ENCODE data around the gene UGT8. TPM values are rescaled to one million over a fixed set of nuclear protein-coding genes. Genes with fewer than 3 reads are reported as not detected.
A peak's percentile ranks its signal among the peaks of the same experiment; 100 is the strongest.

The UGT8 gene
- total and polyA plus RNA-seq, 2 of the 8 experiments (the other 6 are each of a cell fraction or from before 2014, with no cell fraction given), result 16.9 to 26.9 TPM

MicroRNA genes within 50 kb of the gene (microRNA counts, 767-probe panel; counts per million panel counts)
- microRNA hsa-miR-577, result 879 counts per million, percentile 95 among the panel's probes with 10 or more counts

Small RNA genes lying within 50 kb of the gene (microRNA-seq; reads per million reads assigned to microRNA genes)
- 11.5 to 20.3 reads per million in 2 experiments for gene MIR577 (ENCODE audit: borderline microRNAs expressed in 2 of 2, borderline number of aligned reads in 2 of 2, borderline replicate concordance in 1 of 2)

Small RNA genes lying within 50 kb of the gene (small RNA-seq; reads per million reads assigned to genes)
- 1,717 reads per million, percentile 99 among the genes with 10 or more reads in this experiment for gene MIR577 (ENCODE audit: insufficient read depth)

All from H1 (cell line).